ENCODE measurements around the gene ANGEL1.

DNA sequence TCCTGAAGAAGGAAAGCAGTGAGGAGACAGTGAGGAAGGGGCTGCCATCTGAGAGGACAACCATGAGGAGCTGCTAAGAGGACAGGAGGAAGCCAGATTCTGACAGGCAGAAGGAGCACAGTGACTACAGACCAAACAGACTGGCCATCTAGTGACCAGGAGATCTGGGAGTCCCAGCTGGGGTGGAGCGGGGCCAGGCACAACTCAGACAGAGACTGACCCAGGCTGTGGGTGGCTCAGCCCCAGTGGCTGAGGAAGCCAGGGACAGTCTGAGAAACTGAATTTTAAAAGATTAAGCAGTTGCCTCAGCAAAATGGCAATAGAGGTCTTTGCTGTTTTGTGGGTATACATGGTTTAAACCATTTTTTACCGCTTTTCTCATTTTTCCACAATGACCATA is 42.4 kb upstream of the ANGEL1 start:
- TF ChIP-seq PATZ1 (CRISPR knock-in tag; IDR thresholded peaks at IDR 0.05; ENCODE audit: borderline replicate concordance): no peak
- no peak for TF ChIP-seq ESRRG (CRISPR knock-in tag; IDR thresholded peaks at IDR 0.05)
- no peak for TF ChIP-seq CSDC2 (CRISPR knock-in tag; IDR thresholded peaks at IDR 0.05)
- TF ChIP-seq TOX (CRISPR knock-in tag; IDR thresholded peaks at IDR 0.05; ENCODE audit: borderline replicate concordance): no peak
- TF ChIP-seq TSHZ2 (CRISPR knock-in tag; IDR thresholded peaks at IDR 0.05): no peak
- TF ChIP-seq ZNF8 (CRISPR knock-in tag; IDR thresholded peaks at IDR 0.05): no peak
- TF ChIP-seq ISL1 (CRISPR knock-in tag; IDR thresholded peaks at IDR 0.05): no peak
- TF ChIP-seq, protein P1, sequence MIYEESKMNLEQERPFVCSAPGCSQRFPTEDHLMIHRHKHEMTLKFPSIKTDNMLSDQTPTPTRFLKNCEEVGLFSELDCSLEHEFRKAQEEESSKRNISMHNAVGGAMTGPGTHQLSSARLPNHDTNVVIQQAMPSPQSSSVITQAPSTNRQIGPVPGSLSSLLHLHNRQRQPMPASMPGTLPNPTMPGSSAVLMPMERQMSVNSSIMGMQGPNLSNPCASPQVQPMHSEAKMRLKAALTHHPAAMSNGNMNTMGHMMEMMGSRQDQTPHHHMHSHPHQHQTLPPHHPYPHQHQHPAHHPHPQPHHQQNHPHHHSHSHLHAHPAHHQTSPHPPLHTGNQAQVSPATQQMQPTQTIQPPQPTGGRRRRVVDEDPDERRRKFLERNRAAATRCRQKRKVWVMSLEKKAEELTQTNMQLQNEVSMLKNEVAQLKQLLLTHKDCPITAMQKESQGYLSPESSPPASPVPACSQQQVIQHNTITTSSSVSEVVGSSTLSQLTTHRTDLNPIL (CRISPR knock-in tag; IDR thresholded peaks at IDR 0.05; ENCODE audit: low read depth): no peak
- no peak for TF ChIP-seq ARNTL (CRISPR knock-in tag; IDR thresholded peaks at IDR 0.05; ENCODE audit: borderline replicate concordance, low read depth)
- no peak for TF ChIP-seq TCF4 (CRISPR knock-in tag; IDR thresholded peaks at IDR 0.05; ENCODE audit: borderline replicate concordance)
- TF ChIP-seq RARB (CRISPR knock-in tag; IDR thresholded peaks at IDR 0.05): no peak
- no peak for TF ChIP-seq ZC3H10 (CRISPR knock-in tag; IDR thresholded peaks at IDR 0.05)

Measured in SK-N-SH treated with all-trans-retinoic acid at 6 μM for 48 hours (cell line).